ENCODE measurements around the gene TINCR. TPM values are rescaled to one million over a fixed set of nuclear protein-coding genes. Genes with fewer than 3 reads are reported as not detected.

Gene TINCR
- total RNA-seq, 4 donors from 2014 or later: 0.35 to 0.64 (median 0.44) TPM

DNA sequence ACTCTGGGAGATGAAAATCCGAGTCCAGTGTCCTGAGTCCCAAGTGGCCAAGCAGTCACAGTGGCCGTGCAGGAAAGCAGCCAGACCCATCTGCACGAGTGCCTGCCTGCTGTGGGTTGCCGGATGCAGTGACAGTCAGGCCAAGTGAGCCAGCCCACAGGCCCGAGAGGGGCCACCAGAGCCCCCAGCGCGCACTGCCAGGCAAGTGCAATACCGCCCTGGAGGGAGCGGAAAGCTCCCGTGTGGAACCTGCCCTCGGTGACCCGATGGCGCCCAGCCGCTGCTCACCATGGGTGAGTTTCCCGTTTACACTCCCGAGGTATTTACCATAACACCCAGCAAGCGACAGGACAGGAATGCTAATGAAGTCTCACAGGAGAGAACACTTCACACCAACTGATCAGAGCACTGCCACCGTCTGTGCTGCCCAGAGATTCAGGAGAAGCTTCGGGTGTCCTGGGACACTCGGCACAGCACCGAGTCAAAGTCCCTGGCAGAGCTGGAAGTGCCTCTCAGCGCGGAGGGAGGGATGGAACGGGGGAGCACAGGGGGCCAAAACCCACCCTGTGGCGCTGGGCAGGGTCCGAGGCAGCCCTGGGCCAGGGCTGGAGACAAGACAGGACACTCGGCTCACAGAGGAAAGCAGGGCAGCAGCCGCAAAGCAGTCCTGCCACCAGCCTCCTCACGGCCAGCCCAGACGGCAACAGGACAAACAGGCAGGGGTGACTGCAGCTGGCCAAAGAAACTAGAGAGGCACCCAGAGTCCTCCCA is 21.3 kb upstream of the TINCR start:
- TF ChIP-seq EP300 (IDR thresholded peaks at IDR 0.05): no peak
- TF ChIP-seq, protein P1, sequence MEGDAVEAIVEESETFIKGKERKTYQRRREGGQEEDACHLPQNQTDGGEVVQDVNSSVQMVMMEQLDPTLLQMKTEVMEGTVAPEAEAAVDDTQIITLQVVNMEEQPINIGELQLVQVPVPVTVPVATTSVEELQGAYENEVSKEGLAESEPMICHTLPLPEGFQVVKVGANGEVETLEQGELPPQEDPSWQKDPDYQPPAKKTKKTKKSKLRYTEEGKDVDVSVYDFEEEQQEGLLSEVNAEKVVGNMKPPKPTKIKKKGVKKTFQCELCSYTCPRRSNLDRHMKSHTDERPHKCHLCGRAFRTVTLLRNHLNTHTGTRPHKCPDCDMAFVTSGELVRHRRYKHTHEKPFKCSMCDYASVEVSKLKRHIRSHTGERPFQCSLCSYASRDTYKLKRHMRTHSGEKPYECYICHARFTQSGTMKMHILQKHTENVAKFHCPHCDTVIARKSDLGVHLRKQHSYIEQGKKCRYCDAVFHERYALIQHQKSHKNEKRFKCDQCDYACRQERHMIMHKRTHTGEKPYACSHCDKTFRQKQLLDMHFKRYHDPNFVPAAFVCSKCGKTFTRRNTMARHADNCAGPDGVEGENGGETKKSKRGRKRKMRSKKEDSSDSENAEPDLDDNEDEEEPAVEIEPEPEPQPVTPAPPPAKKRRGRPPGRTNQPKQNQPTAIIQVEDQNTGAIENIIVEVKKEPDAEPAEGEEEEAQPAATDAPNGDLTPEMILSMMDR (IDR thresholded peaks at IDR 0.05): no peak
- no peak for TF ChIP-seq POLR2A (IDR thresholded peaks at IDR 0.05)
- no peak for TF ChIP-seq POLR2AphosphoS5 (IDR thresholded peaks at IDR 0.05)
- no peak for ATAC-seq
- 60 to 75% methylated on average over 1 to 13 of the region's 30 CpGs for WGBS, 2 donors (ENCODE audit: low coverage in 1 of 2)

DNA sequence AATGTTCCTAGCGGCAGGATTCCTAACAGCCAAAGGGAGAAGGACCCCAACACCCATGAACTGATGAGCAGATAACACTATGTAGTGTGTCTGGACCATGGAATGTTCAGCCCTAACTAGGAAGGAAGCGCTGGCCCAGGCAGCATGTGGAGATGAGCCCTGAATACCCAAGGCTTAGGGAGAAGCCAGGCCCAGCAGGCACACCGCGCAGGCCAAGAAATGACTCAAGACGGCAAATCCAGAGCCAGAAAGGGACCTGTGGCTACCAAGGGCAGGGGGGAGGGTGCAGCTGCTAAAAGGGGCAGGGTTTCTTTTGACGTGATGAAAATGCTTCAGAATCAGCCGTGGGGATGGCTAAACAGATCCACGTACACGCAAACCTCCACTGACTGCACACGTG is 20.7 kb upstream of the TINCR start:
- WGBS, 2 donors (ENCODE audit: low coverage in 1 of 2): 68 to 91% methylated on average over 5 to 8 of the region's 10 CpGs
- no peaks in the 10 kb centered on the region for H3K9me3 ChIP-seq
- H3K27ac ChIP-seq: no peak overlapping the region
- no peaks in the 10 kb centered on the region for H3K27me3 ChIP-seq
- TF ChIP-seq POLR2A (IDR thresholded peaks at IDR 0.05) (no peak), EP300 (IDR thresholded peaks at IDR 0.05) (no peak), POLR2AphosphoS5 (IDR thresholded peaks at IDR 0.05) (no peak)
- TF ChIP-seq, protein P1 (IDR thresholded peaks at IDR 0.05): no peak
- H3K36me3 ChIP-seq: peaks cover 0 to 87% of the 10 kb centered on the region in 2 donors
- H3K4me1 ChIP-seq: peaks cover 0 to 23% (median 6%) of the 10 kb centered on the region in 3 donors
- no peak overlapping the region for H3K4me3 ChIP-seq
- no peak for ATAC-seq

More for the DNA sequence above, 21.3 kb upstream of the TINCR start:
- H3K36me3 ChIP-seq: peaks cover 0 to 88% of the 10 kb centered on the region in 2 donors
- H3K4me1 ChIP-seq: peaks cover 0 to 23% (median 6%) of the 10 kb centered on the region in 3 donors
- H3K9me3 ChIP-seq: no peaks in the 10 kb centered on the region
- no peak overlapping the region for H3K27ac ChIP-seq
- no peak overlapping the region for H3K4me3 ChIP-seq
- H3K27me3 ChIP-seq: no peaks in the 10 kb centered on the region

DNA sequence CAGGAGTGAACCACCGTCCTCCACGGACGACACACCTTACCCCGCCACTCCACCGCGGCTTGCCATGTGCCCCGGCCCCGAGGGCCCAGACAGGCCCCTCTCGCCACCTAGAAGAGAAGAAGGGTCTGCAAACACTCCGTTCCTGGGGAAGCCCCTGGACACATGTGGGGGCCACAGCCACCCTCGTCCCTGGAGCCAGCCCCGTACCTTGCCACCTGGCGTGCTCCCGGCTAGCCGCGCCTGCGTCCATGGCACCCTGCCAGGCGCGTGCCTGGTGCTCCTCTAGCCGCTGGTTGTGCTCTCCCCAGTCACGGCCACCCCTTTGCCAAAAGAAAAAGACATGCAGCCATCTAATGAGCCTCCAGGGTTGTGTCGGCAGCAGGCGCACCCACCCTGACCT is 19.9 kb upstream of the TINCR start:
- Histone ChIP-seq H3K4me1 (peaks cover 0 to 23% (median 6%) of the 10 kb centered on the region in 3 donors), H3K9me3 (no peaks in the 10 kb centered on the region), H3K27ac (no peak overlapping the region), H3K36me3 (peaks cover 0 to 85% of the 10 kb centered on the region in 2 donors), H3K4me3 (no peak overlapping the region), H3K27me3 (no peaks in the 10 kb centered on the region)
- no peak for ATAC-seq
- WGBS, 2 donors (ENCODE audit: low coverage in 1 of 2): 73% methylated on average over 3 of the region's 23 CpGs; no CpG with 5 or more reads in 1 of the 2 donors
- TF ChIP-seq POLR2AphosphoS5 (IDR thresholded peaks at IDR 0.05): no peak
- TF ChIP-seq, protein P1 (IDR thresholded peaks at IDR 0.05): no peak

DNA sequence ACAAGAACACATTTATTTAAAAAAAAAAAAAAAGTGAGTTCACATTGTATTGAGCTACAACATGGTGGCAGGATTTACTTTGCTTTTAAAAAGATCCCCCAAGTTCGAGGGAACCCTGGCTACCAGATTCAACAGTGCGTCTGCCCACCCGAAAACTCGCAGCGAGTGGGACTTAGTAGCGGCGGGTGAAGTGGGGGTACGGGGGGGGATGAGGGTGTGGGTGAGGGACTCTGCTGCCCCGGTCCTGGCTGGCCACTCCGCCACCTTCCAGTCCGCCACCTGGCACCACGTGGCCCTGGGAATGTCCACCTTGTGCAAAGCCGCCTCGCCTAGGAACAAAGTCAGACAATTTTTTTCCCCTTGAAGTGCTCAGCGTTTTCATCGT is 19.3 kb upstream of the TINCR start:
- Histone ChIP-seq H3K4me3 (no peak overlapping the region), H3K9me3 (no peaks in the 10 kb centered on the region), H3K4me1 (peaks cover 0 to 23% (median 6%) of the 10 kb centered on the region in 3 donors), H3K36me3 (peaks cover 0 to 85% of the 10 kb centered on the region in 2 donors), H3K27me3 (no peaks in the 10 kb centered on the region), H3K27ac (no peak overlapping the region)
- WGBS, 2 donors (ENCODE audit: low coverage in 1 of 2): 93 to 94% methylated on average over 6 to 8 of the region's 16 CpGs
- TF ChIP-seq EP300 (IDR thresholded peaks at IDR 0.05) (no peak), POLR2A (IDR thresholded peaks at IDR 0.05) (no peak), POLR2AphosphoS5 (IDR thresholded peaks at IDR 0.05) (no peak)
- TF ChIP-seq, protein P1 (IDR thresholded peaks at IDR 0.05): no peak
- ATAC-seq: no peak

All from gastroesophageal sphincter (tissue), 4 donors.